Adipocyte (in vitro differentiated cells): ENCODE data around the gene SH3TC1.

Source experiments
- DNase-seq: peaks from one replicate; pipeline ENCODE4 v3.0.0-alpha.2; 2015; ENCODE audit warnings: low read depth
- H3K27me3 ChIP-seq: replicated peaks from 2 replicates; pipeline ENCODE4 v1.7.0; 2013; ENCODE audit warnings: mild to moderate bottlenecking, low read length, moderate library complexity; ENCODE audit not compliant: control insufficient read depth, insufficient read depth
- H3K36me3 ChIP-seq: 2 replicates; pipeline ENCODE4 v1.7.0; 2013; ENCODE audit warnings: low read length, mild to moderate bottlenecking, moderate library complexity; ENCODE audit not compliant: control insufficient read depth, insufficient read depth, severe bottlenecking
- H3K4me1 ChIP-seq: 2 replicates; pipeline ENCODE4 v1.7.0; 2013; ENCODE audit warnings: mild to moderate bottlenecking, low read length, moderate library complexity; ENCODE audit not compliant: control insufficient read depth, insufficient read depth
- H3K4me3 ChIP-seq: 2 replicates; pipeline ENCODE4 v1.7.0; 2013; ENCODE audit warnings: mild to moderate bottlenecking, low read length, moderate library complexity
- H3K9ac ChIP-seq: 2 replicates; pipeline ENCODE4 v1.7.0; 2013; ENCODE audit warnings: mild to moderate bottlenecking, low read length, moderate library complexity
- H3K9me3 ChIP-seq: 2 replicates; pipeline ENCODE4 v1.7.0; 2013; ENCODE audit warnings: mild to moderate bottlenecking, low read length, moderate library complexity; ENCODE audit not compliant: control insufficient read depth

SH3TC1 gene

GRCh38 chr4:8211737-8212581 lies 12.9 kb downstream of the SH3TC1 start:
- Histone ChIP-seq H3K9ac (no peak overlapping the region), H3K9me3 (no peaks in the 10 kb centered on the region), H3K4me1 (peaks cover 29% of the 10 kb centered on the region), H3K4me3 (no peak overlapping the region), H3K36me3 (no peaks in the 10 kb centered on the region), H3K27me3 (peaks cover 11% of the 10 kb centered on the region)
- DNase-seq: no peak

- Histone ChIP-seq H3K27me3 (peaks cover 11% of the 10 kb centered on the region), H3K9ac (no peak overlapping the region), H3K4me3 (no peak overlapping the region)
These were observed 13.5 kb downstream of the SH3TC1 start for GRCh38 chr4:8212622-8213021.

GRCh38 chr4:8213121-8213520 lies 14.0 kb downstream of the SH3TC1 start:
- Histone ChIP-seq H3K36me3 (no peaks in the 10 kb centered on the region), H3K4me3 (no peak overlapping the region), H3K9ac (no peak overlapping the region), H3K4me1 (peaks cover 20% of the 10 kb centered on the region), H3K27me3 (peaks cover 11% of the 10 kb centered on the region), H3K9me3 (no peaks in the 10 kb centered on the region)
- DNase-seq: no peak

More at GRCh38 chr4:8212622-8213021, 13.5 kb downstream of the SH3TC1 start:
- no peak for DNase-seq
- H3K9me3 ChIP-seq: no peaks in the 10 kb centered on the region
- H3K36me3 ChIP-seq: no peaks in the 10 kb centered on the region
- H3K4me1 ChIP-seq: peaks cover 23% of the 10 kb centered on the region

GRCh38 chr4:8214136-8214535 lies 15.0 kb downstream of the SH3TC1 start:
- H3K9me3 ChIP-seq: no peaks in the 10 kb centered on the region
- no peaks in the 10 kb centered on the region for H3K36me3 ChIP-seq
- peaks cover 20% of the 10 kb centered on the region for H3K4me1 ChIP-seq
- no peak for DNase-seq
- H3K4me3 ChIP-seq: no peak overlapping the region
- H3K9ac ChIP-seq: no peak overlapping the region
- peaks cover 6% of the 10 kb centered on the region for H3K27me3 ChIP-seq

- peaks cover 20% of the 10 kb centered on the region for H3K4me1 ChIP-seq
- H3K9ac ChIP-seq: no peak overlapping the region
- DNase-seq: peak; percentile 77
- peaks cover 3% of the 10 kb centered on the region for H3K27me3 ChIP-seq
- no peak overlapping the region for H3K4me3 ChIP-seq
- no peaks in the 10 kb centered on the region for H3K9me3 ChIP-seq
- H3K36me3 ChIP-seq: no peaks in the 10 kb centered on the region
These were observed 15.9 kb downstream of the SH3TC1 start for GRCh38 chr4:8215001-8215427.

- Histone ChIP-seq H3K4me3 (no peak overlapping the region), H3K36me3 (no peaks in the 10 kb centered on the region)
- DNase-seq: no peak
These were observed 16.8 kb downstream of the SH3TC1 start for GRCh38 chr4:8215641-8216442.

GRCh38 chr4:8216443-8217245 lies 17.6 kb downstream of the SH3TC1 start:
- H3K36me3 ChIP-seq: no peaks in the 10 kb centered on the region
- peaks cover 29% of the 10 kb centered on the region for H3K4me1 ChIP-seq
- H3K9ac ChIP-seq: no peak overlapping the region
- no peaks in the 10 kb centered on the region for H3K9me3 ChIP-seq
- H3K27me3 ChIP-seq: no peaks in the 10 kb centered on the region
- no peak for DNase-seq
- H3K4me3 ChIP-seq: no peak overlapping the region

More at GRCh38 chr4:8215641-8216442, 16.8 kb downstream of the SH3TC1 start:
- no peaks in the 10 kb centered on the region for H3K27me3 ChIP-seq
- H3K9ac ChIP-seq: no peak overlapping the region
- H3K4me1 ChIP-seq: peaks cover 22% of the 10 kb centered on the region
- no peaks in the 10 kb centered on the region for H3K9me3 ChIP-seq

GRCh38 chr4:8217246-8217511 lies 18.1 kb downstream of the SH3TC1 start:
- Histone ChIP-seq H3K9ac (no peak overlapping the region), H3K36me3 (no peaks in the 10 kb centered on the region), H3K4me3 (no peak overlapping the region), H3K9me3 (no peaks in the 10 kb centered on the region), H3K4me1 (peaks cover 34% of the 10 kb centered on the region), H3K27me3 (no peaks in the 10 kb centered on the region)
- no peak for DNase-seq

- Histone ChIP-seq H3K36me3 (no peaks in the 10 kb centered on the region), H3K9me3 (no peaks in the 10 kb centered on the region), H3K4me3 (no peak overlapping the region), H3K4me1 (peaks cover 34% of the 10 kb centered on the region), H3K9ac (no peak overlapping the region), H3K27me3 (no peaks in the 10 kb centered on the region)
- DNase-seq: no peak
These were observed 18.8 kb downstream of the SH3TC1 start for GRCh38 chr4:8217871-8218270.

- DNase-seq: no peak
- peaks cover 34% of the 10 kb centered on the region for H3K4me1 ChIP-seq
- no peak overlapping the region for H3K4me3 ChIP-seq
These were observed 19.4 kb downstream of the SH3TC1 start for GRCh38 chr4:8218371-8219031.

More at GRCh38 chr4:8218371-8219031, 19.4 kb downstream of the SH3TC1 start:
- Histone ChIP-seq H3K36me3 (no peaks in the 10 kb centered on the region), H3K9ac (no peak overlapping the region), H3K9me3 (no peaks in the 10 kb centered on the region), H3K27me3 (no peaks in the 10 kb centered on the region)
